H1 (cell line): ENCODE data around the gene PPP1R11.
"Not testable (repeated sequence)": the region's sequence is repeated elsewhere in the genome, so short reads cannot be mapped to it uniquely, and the experiment has no call there.

Experiments
- FOSL1 ChIP-seq: IDR thresholded peaks from 2 replicates; pipeline ENCODE4 v1.6.1; 2011; ENCODE audit warnings: mild to moderate bottlenecking, low read depth, low read length, moderate library complexity; ENCODE audit not compliant: insufficient read depth
- HDAC2 ChIP-seq, 2 experiments: fragments of 300-600 bp in 1 of 2; sonication (generic) in 1 of 2; IDR thresholded peaks; 2 replicates each; pipeline ENCODE4 v1.6.1; 2011 to 2012; ENCODE audit warnings: low read depth in 2 of 2, low read length in 2 of 2, mild to moderate bottlenecking in 2 of 2, moderate library complexity in 2 of 2, borderline replicate concordance in 1 of 2, inconsistent platforms in 1 of 2
- MAFK ChIP-seq: IDR thresholded peaks from 2 replicates; pipeline ENCODE4 v1.6.1; 2012; ENCODE audit warnings: low read depth, mild to moderate bottlenecking, improper control_type of control experiment, low read length
- RAD21 ChIP-seq, 2 experiments: IDR thresholded peaks in 1 of 2; conservative IDR thresholded peaks in 1 of 2; 2 replicates each; pipeline ENCODE4 v1.6.1; 2011; ENCODE audit warnings: low read depth in 2 of 2, low read length in 2 of 2, improper control_type of control experiment in 1 of 2, inconsistent platforms in 1 of 2, mild to moderate bottlenecking in 1 of 2, moderate library complexity in 1 of 2
- SIRT6 ChIP-seq: IDR thresholded peaks from one replicate; pipeline ENCODE4 v1.7.1; 2012; ENCODE audit warnings: low read length, inconsistent platforms
- TF ChIP-seq, protein P1 (sequence below): IDR thresholded peaks from 2 replicates; pipeline ENCODE4 v1.6.1; 2011; ENCODE audit warnings: low read length, improper control_type of control experiment
- TF ChIP-seq, protein P2 (sequence below): IDR thresholded peaks from 2 replicates; pipeline ENCODE4 v1.6.1; 2012; ENCODE audit warnings: inconsistent platforms

DNA sequence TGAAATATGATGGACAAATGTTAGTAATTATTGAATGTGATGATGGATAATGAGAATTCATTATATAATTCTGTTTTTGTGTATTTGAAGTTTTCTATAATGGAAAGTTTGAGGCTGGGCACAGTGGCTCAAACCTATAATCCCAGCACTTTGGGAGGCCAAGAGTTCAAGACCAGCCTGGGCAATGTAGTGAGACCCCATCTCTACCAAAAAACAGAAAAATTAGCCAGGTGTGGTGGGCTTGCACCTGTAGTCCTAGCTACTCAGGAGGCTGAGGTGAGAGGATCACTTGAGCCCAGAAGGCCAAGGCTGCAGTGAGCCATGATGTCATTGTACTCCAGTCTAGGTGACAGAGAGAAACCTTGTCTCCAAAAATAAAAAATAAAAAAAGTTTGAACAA, 44.3 kb upstream of the PPP1R11 start:
- not testable (repeated sequence) for TF ChIP-seq RAD21 (IDR thresholded peaks at IDR 0.05 in 1 of 2, conservative IDR thresholded peaks at IDR 0.05 in 1 of 2; ENCODE audit: low read depth in 2 of 2, low read length in 2 of 2); HDAC2 (IDR thresholded peaks at IDR 0.05; ENCODE audit: borderline replicate concordance in 1 of 2, low read depth in 2 of 2, low read length in 2 of 2); FOSL1; MAFK; SIRT6
- TF ChIP-seq, protein P1, sequence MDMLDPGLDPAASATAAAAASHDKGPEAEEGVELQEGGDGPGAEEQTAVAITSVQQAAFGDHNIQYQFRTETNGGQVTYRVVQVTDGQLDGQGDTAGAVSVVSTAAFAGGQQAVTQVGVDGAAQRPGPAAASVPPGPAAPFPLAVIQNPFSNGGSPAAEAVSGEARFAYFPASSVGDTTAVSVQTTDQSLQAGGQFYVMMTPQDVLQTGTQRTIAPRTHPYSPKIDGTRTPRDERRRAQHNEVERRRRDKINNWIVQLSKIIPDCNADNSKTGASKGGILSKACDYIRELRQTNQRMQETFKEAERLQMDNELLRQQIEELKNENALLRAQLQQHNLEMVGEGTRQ = not testable (repeated sequence)
- TF ChIP-seq, protein P2, sequence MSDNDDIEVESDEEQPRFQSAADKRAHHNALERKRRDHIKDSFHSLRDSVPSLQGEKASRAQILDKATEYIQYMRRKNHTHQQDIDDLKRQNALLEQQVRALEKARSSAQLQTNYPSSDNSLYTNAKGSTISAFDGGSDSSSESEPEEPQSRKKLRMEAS = not testable (repeated sequence)
